ENCODE results near the gene ALDH16A1.

- TF ChIP-seq CTCF (IDR thresholded peaks at IDR 0.05) (no peak), EZH2 (IDR thresholded peaks at IDR 0.05) (no peak)
Measured at GRCh38 chr19:49420227-49420626, 32.8 kb upstream of the ALDH16A1 start.

All from neural progenitor cell (in vitro differentiated cells).